NCI-H146 treated with DMSO at 0.1 percent for 48 hours (cell line): ENCODE data around the gene SH3PXD2A.
A peak's percentile ranks its signal among the peaks of the same experiment; 100 is the strongest.

Source experiments
- DNase-seq: peaks from one replicate; lab custom pipeline; 2025; ENCODE audit not compliant: unreplicated experiment; lab: John Stamatoyannopoulos, UW

SH3PXD2A gene, protein sequence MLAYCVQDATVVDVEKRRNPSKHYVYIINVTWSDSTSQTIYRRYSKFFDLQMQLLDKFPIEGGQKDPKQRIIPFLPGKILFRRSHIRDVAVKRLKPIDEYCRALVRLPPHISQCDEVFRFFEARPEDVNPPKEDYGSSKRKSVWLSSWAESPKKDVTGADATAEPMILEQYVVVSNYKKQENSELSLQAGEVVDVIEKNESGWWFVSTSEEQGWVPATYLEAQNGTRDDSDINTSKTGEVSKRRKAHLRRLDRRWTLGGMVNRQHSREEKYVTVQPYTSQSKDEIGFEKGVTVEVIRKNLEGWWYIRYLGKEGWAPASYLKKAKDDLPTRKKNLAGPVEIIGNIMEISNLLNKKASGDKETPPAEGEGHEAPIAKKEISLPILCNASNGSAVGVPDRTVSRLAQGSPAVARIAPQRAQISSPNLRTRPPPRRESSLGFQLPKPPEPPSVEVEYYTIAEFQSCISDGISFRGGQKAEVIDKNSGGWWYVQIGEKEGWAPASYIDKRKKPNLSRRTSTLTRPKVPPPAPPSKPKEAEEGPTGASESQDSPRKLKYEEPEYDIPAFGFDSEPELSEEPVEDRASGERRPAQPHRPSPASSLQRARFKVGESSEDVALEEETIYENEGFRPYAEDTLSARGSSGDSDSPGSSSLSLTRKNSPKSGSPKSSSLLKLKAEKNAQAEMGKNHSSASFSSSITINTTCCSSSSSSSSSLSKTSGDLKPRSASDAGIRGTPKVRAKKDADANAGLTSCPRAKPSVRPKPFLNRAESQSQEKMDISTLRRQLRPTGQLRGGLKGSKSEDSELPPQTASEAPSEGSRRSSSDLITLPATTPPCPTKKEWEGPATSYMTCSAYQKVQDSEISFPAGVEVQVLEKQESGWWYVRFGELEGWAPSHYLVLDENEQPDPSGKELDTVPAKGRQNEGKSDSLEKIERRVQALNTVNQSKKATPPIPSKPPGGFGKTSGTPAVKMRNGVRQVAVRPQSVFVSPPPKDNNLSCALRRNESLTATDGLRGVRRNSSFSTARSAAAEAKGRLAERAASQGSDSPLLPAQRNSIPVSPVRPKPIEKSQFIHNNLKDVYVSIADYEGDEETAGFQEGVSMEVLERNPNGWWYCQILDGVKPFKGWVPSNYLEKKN

DNA sequence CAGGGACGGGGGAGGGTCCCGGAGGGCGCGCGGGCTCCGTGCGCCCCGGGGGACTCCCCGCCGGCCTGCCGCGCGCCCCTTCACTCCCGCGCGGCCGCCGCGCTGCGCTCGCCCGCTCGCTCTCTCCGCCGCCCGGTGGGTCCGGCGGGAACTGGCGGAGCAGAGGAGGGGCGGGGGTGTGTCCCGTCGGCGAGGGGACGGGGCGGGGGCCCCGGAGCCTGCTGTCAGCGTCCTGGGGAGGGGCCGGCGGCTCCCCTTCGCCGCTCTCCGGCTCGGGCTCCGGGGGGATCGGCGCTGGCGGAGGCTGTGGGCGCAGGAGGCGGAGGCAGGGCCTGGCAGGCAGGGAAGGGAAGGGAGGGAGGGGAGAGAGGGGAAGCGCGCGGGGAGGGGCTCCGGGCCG is at the start of gene SH3PXD2A:
SH3PXD2A (minus strand) TSS at position 153 of the 400 bp plus-strand sequence. CDS start 310 bp downstream, outside the sequence.
- no peak for DNase-seq

DNA sequence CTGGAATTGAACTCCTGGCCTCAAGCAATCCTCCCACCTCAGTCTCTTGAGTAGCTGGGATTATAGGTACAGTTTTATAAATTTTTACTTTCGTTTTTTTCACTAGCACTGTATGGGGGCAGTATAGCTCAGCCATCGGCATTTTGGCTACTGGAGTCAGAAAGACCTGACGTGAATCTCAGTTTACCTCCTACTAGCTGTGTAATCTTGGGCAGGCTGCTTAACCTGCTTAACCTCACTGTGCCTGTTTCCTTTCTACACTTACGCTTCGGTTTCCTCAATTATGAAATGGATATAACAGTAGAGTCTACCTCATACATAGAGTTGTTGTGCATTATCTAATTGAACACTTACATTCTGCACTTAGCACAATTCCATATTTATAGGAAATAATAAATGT is 45.9 kb upstream of the SH3PXD2A start:
- DNase-seq, result no peak

DNA sequence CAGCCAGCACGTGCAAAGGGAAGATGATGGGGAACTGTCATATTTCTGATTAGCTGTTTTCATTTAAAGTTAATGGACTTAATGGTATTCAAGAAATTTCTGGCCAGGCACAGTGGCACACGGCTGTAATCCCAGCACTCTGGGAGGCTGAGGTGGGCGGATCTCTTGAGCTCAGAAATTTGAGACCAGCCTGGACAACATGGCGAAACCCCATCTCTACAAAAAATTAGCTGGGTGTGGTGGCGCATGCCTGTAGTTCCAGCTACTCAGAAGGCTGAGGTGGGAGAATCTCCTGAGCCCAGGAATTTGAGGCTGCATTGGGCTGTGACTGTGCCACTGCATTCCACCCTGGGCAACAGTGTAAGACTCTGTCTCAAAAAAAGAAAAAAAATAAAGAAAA is 43.9 kb upstream of the SH3PXD2A start:
- DNase-seq, result no peak

DNA sequence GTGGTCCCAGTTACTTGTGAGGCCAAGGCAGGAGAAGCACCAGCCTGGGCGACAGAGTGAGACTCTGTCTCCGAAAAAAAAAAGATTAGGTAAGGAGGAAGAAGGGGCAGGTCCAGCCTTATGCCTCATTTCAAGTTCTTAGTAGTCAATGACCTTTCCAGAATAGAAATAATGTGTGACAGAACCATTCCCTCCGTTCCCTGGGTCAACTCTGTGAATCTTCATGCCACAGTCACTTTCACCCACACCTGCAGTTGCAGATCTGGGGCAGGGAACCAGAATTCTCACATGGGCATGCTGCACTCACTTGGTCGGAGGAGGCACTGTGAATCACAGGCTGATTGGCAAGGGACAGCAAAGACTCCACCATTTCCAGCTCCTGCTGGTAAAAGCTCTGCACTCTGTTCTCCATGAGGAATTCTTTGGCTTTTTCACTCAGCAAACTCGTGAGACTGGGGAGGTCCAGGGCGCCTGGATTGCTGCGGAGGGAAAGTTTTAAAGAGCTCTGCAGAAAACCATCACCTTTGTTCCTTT is 41.9 kb upstream of the SH3PXD2A start:
- DNase-seq, result no peak

DNA sequence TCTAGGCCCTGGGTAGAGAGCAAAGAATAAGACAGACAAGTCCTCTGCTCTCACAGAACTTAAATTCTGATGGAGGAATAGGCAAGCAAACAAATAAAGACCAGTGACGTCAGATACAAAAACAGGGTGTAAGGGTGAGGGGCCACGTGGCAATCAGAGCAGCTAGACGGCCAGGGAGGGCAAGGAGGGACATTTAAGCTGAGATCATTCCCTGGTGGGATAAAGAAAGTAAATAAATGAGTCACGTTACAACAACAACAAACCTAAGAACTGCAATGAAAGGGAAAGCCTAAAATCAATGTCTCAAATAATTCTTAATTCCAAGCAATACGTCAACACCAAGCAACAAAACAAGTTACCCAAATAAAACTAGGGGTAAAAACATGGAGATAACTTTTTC is 40.8 kb upstream of the SH3PXD2A start:
- no peak for DNase-seq

DNA sequence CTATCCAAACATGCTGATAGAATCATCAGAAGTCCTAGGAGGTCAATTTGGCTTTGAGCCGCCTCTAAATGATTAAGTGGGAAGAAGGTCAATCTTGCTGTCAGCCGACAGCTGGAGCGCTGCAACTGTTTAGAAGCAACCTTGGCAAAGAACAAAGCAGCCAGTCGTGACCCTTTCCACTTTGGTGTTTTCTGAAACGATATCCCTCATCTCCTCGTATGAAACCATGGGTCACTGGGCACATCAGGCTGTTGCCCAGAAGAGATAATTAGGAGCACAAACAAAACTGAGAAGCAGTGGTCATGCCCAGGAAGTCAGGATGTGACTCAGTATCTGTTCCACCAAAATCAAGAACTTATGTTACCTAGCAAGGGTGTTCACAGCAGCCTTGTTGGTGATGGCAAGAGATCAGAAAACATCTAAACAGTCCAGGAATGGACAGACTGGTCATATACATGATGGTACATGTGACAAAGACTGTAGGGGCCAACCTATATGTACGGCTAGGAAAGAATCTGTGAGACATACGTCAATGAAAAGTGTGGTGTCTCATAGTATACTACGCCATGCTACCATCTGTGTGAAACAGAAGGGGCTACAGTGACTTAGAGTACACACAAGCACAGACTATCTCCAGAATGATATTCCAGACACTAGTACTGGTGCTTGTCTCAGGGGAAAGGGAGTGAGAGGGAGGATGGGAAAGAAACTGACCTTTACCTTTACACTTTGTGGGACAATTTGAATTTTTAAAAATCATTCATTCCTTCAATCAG is 40.2 kb upstream of the SH3PXD2A start:
- peak; percentile 8 for DNase-seq

DNA sequence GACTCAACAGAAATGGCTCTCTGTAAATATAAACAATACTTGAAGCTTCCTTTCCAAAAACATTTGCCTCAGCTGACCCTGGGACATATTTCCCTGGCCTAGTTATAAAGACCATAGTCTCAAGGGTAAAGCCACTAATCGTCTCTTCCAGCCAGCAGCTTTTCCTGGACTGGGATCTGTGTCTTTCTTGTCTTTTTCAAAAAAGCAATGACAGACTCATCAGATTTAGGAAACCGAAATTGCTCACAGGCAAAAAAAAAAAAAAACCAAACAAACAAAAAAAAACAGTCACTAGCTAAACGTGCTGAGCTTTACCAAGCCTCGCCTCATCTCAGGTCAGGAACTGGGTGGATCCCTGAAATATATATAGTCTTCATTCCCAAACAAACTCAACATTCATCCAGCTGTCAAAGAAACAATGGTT is 39.1 kb upstream of the SH3PXD2A start:
- DNase-seq, result no peak

DNA sequence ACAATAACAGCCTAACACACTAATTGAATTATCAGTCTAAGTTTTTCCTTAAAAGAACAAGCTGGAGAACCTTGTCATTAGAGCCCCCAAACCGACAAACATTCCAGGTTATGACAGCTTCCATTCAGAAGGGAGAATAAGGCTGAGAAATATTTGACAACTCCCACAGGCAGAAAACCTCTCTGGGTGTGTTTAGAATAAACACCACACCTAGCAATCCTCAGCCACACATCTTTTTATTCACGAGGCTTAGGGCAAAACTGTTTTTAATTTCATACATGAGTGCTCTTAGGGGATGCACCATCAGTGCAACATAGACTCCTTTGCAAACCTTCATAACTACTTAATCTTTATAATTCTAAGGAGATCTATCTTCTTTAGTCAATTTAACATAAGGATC is 38.4 kb upstream of the SH3PXD2A start:
- no peak for DNase-seq

DNA sequence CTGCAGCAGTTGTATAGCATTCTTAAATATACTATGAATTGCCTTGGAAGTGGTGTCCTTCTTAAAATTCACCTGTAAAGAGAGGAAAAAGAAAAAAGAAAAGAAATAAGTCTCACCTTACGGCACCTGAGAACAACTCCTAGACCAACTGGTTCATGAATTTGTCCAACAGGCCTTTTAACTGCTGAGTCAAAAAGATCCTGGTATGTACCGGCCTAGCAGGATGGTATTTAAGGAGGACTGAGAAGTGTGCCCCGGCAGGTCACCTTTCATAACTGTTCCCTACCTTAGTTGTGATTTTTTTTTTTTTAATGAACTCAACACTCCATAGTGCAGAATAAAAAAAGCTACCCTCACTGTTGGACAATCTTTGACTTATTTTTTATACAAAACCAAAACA is 36.8 kb upstream of the SH3PXD2A start:
- DNase-seq, result no peak

DNA sequence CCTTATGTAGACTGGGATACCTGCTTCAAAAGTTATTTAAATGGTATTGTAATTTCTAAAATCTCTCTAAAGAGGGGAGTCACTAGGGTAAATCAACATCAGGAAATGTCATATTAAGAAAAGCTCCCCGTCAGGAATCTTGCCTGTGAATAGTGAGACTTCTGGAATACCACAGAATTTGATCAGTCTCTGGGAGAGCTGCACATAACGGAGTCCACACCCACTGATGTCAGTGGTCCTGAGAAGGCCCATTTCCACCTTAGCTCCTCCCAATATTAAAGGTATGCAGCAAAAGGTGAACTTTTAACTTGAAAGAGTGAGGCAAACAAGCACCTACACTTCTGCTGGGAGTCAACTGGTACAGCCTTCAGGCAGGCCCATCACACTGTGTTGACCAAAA is 35.3 kb upstream of the SH3PXD2A start:
- DNase-seq, result no peak

DNA sequence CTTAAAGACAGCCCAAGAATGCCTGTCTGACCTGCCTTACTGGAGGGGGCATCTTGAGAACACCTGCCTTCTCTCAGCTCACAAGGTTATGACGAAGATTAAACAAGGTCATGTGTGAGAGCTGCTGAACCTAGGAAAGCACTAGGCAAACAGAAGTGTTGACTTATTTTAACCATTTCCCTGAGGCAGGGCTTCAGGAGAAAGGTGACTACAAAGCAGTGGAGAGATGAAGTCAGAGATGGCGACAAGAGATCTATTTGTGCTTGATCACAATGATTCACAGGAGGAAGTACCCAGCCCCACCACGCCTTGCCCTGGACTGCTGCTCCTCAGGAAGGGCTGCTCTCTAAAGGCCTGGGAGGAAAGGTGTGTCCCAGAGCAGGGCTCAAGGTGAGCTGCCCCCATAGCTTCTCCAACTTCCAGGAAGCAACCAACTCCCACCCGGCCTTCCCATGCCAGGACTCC is 34.9 kb upstream of the SH3PXD2A start:
- DNase-seq, result no peak

DNA sequence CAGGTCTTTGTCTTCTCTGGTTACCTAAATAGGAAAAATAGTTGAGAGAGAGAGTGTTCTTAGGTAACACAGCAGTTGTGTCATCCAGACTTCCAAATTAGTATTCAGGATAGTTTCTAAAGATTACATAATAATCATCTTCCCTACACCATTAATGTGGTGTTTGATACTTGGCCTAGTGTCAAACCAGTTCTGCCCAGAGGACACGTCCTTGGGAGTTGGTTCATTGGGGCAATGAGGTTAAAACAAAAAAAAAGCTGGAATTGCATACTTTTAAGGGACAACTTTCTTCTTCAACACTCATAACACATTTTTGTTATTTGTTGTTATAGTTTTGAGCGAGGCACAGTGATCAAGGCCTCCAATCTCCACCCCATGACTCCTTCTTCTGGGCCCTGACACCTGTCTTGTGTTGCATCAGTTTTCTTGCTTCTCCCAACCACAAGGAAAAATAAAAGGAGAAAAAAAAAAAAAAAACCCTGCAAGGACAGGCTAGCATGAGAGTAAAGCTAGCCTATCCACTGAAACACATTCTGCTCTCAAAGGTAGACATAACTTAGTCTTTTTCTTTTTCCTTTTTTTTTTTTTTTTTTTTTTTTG is 33.8 kb upstream of the SH3PXD2A start:
- no peak for DNase-seq

DNA sequence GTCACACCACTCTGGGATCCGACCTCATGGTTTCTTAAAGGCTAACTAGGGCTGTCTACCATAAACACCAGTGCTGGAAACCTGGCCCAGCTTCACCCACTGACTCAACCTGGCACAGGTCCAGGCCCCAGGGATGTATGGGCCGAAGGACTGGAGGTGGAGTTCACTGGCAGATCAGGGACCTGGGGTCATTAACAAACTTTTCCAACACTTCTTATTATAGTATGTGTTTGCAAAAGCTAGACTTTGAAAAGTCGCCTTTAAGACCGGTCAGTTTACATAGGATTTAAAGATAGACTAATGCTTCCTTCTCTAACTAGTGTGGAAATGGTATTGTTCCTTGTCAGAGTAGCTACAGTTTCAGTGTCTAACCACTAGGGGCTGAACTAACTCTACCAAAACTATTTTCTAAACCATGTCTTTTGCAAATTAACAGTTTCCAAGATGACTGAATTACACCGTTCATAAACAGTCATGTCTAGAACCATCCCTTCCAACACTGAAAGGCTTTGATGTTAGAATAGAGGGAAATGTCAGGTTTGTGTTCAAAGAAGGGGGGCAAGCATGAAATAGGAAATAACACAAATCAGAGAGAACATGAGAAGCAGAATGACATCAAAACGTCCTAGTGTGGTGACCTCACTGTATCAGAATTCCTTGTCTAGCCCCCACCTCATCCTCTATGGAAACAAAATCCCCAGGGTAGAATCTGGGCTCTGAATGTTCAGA is 32.9 kb upstream of the SH3PXD2A start:
- DNase-seq, result peak; percentile 38

DNA sequence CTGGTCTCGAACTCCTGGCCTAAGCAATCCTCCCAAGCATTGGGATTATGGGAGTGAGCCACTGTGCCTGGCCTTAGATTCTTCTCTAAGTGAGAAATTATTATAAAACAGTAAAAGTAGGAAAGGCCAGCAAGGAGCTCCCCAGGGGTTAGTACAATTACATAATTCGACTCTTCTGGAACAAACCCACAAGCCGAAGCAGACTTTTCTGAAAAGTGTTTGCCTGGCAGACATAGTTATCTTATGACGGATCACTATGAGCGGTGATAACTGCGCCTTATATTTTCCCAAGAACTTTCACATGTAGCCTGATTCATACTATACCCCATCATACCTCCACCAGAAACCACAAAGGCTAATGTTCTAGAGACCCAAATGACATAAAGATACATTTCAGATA is 30.2 kb upstream of the SH3PXD2A start:
- DNase-seq, result no peak

DNA sequence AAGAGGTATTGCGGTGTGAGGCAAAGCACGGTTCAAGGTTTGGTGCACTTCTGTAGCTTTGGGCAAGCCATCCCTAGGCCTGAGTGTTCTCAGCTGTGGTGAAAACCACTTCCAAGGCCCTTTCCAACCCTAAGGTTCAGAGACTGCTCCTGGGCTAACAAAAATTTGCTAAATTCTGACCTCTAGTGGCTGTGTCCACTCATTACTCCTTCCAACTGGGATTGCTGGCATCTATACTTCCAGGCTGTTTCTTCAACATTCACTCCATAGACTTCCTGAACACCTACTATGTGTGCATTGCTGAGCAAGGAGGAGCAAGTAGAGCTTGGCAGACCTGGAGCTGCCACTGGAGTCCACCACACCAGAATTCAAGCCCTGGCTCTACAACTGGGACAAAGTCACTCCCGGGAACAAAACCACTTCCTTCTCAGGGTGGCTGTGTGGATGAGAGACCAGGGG is 29.3 kb upstream of the SH3PXD2A start:
- DNase-seq, result peak; percentile 62

DNA sequence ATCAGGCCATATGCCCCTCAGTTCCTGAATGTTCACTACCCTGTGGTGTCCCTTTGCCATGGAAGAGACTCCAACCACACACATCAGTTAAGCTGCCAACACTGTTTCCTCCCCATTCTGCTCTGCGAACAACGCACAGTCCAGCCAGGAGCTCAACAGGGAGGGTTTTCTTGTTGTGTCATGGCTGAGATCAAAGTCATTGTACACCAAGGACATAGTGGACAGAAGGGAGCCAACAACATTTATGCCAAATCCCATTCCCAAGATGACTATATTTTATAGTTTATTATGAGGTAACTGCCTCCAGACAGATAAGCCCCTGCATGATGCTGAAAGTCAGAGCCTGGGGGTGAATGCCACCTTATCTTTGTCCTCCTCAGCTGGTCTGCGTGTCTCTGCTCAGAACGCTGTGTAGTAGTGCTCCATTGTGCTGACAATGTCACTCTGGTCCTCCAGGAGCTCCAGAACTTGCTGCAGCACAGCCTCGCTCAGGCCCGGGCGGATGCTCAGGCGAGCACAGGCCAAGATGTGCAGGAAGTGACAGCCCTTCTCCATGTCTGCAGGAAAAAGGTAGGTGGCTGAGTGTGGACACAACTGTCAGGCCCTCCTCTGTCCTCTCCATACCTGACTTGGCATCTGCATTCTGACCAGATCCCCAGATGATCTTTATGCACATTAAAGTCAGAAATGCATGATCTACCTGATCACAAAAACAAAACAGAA is 27.1 kb upstream of the SH3PXD2A start:
- DNase-seq, result no peak

DNA sequence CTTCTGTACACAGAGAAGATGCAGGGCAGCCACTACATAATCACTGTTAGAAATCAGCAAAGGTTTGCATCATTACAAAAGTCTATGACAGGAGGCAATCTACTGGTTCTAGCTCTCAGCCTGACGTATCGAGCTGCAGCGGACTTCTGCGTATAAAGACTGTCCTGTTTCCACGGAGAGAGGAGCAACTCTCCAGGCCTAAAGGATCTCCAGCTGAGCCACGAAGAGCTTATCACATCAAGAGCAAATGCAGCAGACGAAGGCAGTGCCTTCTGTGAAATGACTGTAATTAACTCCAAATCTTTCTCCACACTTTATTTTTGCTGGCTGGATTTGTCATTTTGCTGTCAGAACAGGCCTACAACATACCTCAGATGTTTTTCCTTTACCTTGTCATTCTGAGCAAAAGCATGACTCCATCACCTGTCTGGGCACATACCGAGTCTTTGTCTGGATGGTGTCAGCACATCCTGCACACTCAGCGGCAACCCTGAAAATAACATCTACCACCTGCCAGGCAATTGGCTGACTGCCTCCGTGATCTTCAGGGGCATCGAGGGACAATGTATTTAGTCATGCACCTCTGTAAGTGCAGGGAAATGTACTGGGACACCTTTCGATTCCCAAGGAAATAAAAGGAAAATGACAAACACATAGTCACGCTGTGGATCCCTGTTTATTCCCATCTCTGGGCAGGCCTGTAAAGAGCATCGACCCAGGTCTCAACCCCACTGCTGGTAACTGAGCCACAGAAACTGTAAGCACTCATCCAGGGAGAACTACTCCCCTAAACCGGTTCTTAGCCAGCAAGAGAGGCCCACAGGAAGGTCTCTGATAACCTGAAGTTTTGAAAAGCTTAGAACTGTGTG is 26.3 kb upstream of the SH3PXD2A start:
- peak; percentile 28 for DNase-seq

DNA sequence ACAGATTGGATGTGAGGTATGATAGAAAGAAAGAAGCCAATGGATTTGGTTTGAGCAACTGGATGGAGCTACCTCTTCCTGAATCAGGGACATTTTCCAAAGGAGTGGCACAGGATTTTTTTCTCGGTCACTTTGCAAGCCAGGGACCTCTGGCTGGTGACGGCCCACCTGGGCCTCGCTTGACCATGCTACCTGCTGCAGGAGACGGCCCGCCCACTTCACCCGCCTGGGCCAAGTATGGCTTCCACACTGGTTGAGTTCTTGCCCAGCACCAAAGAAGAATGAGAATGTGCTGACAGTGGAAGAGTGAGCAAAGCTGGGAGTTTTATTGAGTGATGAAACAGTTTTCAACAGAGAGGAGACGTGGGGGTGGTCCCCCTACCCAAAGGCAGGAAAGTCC is 24.5 kb upstream of the SH3PXD2A start:
- DNase-seq, result no peak
